GM08714 (cell line): ENCODE data around the gene TUBB4A.

Source experiments
- H3K4me3 ChIP-seq: fragments of 200-500 bp; sonication (Bioruptor generic); 2 replicates; pipeline ENCODE4 v1.5.1; 2014; ENCODE audit warnings: mild to moderate bottlenecking, low read length, inconsistent platforms
- ZNF274 ChIP-seq: IDR thresholded peaks from 2 replicates; pipeline ENCODE4 v1.6.1; 2012; ENCODE audit warnings: mild to moderate bottlenecking, low read depth, low read length

Gene TUBB4A

GRCh38 chr19:6491802-6492592, 10.1 kb downstream of the TUBB4A start:
- TF ChIP-seq ZNF274: no peak
- H3K4me3 ChIP-seq: no peak overlapping the region

GRCh38 chr19:6490134-6490533, 12.0 kb downstream of the TUBB4A start:
- TF ChIP-seq ZNF274: no peak
- peak overlapping the region; percentile 65; the same call in 1 of the 2 replicates for H3K4me3 ChIP-seq

- H3K4me3 ChIP-seq: peak overlapping the region; percentile 65; the same call in 1 of the 2 replicates
- no peak for TF ChIP-seq ZNF274
Measured at GRCh38 chr19:6489278-6490061, 12.6 kb downstream of the TUBB4A start.

- H3K4me3 ChIP-seq: no peak overlapping the region
- TF ChIP-seq ZNF274: no peak
Measured at GRCh38 chr19:6484831-6485230, 17.3 kb downstream of the TUBB4A start.

- H3K4me3 ChIP-seq: no peak overlapping the region
- no peak for TF ChIP-seq ZNF274
Measured at GRCh38 chr19:6484230-6484629, 17.9 kb downstream of the TUBB4A start.

- no peak overlapping the region for H3K4me3 ChIP-seq
- TF ChIP-seq ZNF274: no peak
Measured at GRCh38 chr19:6483235-6483634, 18.9 kb downstream of the TUBB4A start.

GRCh38 chr19:6482343-6482686, 19.8 kb downstream of the TUBB4A start:
- H3K4me3 ChIP-seq: no peak overlapping the region
- TF ChIP-seq ZNF274: no peak

- peak within 1 kb of the TSS; percentile 82 for H3K4me3 ChIP-seq
Measured at GRCh38 chr19:6481541-6482342, 20.4 kb downstream of the TUBB4A start, which contains the start of gene DENND1C. Gene DENND1C (minus strand): TSS chr19:6481787. CDS start chr19:6481695, 92 bp downstream.

GRCh38 chr19:6480848-6481415, 21.2 kb downstream of the TUBB4A start:
- no peak for TF ChIP-seq ZNF274
- H3K4me3 ChIP-seq: peak overlapping the region; percentile 82

More at GRCh38 chr19:6481541-6482342, 20.4 kb downstream of the TUBB4A start, which contains the start of gene DENND1C:
- TF ChIP-seq ZNF274: no peak

- H3K4me3 ChIP-seq: no peak overlapping the region
- no peak for TF ChIP-seq ZNF274
Measured at GRCh38 chr19:6479836-6480398, 22.2 kb downstream of the TUBB4A start.

GRCh38 chr19:6478815-6479214, 23.3 kb downstream of the TUBB4A start:
- TF ChIP-seq ZNF274: no peak
- H3K4me3 ChIP-seq: no peak overlapping the region

GRCh38 chr19:6476896-6477431, 25.1 kb downstream of the TUBB4A start:
- TF ChIP-seq ZNF274: no peak
- H3K4me3 ChIP-seq: no peak overlapping the region
